A204.1 (cell line): Measurements from ENCODE around the gene SCARB1.

ENCODE experiments used
- FAIRE-seq: peaks from 2 replicates; lab custom pipeline; 2012; peaks lifted over from hg19 to GRCh38; lab: Jason Lieb, UNC

The SCARB1 gene

GRCh38 chr12:124842073-124842749 lies 21.5 kb downstream of the SCARB1 start:
- no peak for FAIRE-seq

GRCh38 chr12:124841558-124841945 lies 22.1 kb downstream of the SCARB1 start:
- no peak for FAIRE-seq

- no peak for FAIRE-seq
Measured at GRCh38 chr12:124837958-124838803, 25.5 kb downstream of the SCARB1 start.

- no peak for FAIRE-seq
Measured at GRCh38 chr12:124837249-124837897, 26.3 kb downstream of the SCARB1 start.

- FAIRE-seq = no peak
Measured at GRCh38 chr12:124836759-124837158, 26.9 kb downstream of the SCARB1 start.

- no peak for FAIRE-seq
Measured at GRCh38 chr12:124835656-124836410, 27.8 kb downstream of the SCARB1 start.

- FAIRE-seq = no peak
Measured at GRCh38 chr12:124834822-124835221, 28.8 kb downstream of the SCARB1 start.

- no peak for FAIRE-seq
Measured at GRCh38 chr12:124833693-124834122, 30.0 kb downstream of the SCARB1 start.

GRCh38 chr12:124832856-124833255 lies 30.8 kb downstream of the SCARB1 start:
- no peak for FAIRE-seq

GRCh38 chr12:124831590-124831989 lies 32.1 kb downstream of the SCARB1 start:
- FAIRE-seq = no peak

GRCh38 chr12:124830306-124830705 lies 33.4 kb downstream of the SCARB1 start:
- FAIRE-seq = no peak

- no peak for FAIRE-seq
Measured at GRCh38 chr12:124829708-124830304, 33.9 kb downstream of the SCARB1 start.

GRCh38 chr12:124829008-124829707 lies 34.5 kb downstream of the SCARB1 start:
- FAIRE-seq = no peak

GRCh38 chr12:124828264-124829007 lies 35.2 kb downstream of the SCARB1 start:
- FAIRE-seq = no peak

GRCh38 chr12:124827588-124828184 lies 36.0 kb downstream of the SCARB1 start:
- no peak for FAIRE-seq

GRCh38 chr12:124824195-124824594 lies 39.5 kb downstream of the SCARB1 start:
- no peak for FAIRE-seq

GRCh38 chr12:124823272-124823970 lies 40.2 kb downstream of the SCARB1 start:
- FAIRE-seq = no peak

- no peak for FAIRE-seq
Measured at GRCh38 chr12:124822218-124822617, 41.4 kb downstream of the SCARB1 start.
